WTC11 (cell line): ENCODE measurements around the gene SUSD6.

Source experiments
- FOXK1 ChIP-seq: sonication (generic); formaldehyde crosslinking; IDR thresholded peaks from 2 replicates; pipeline ENCODE4 v1.8.0; 2022; ENCODE audit warnings: mild to moderate bottlenecking, moderate library complexity, missing genetic modification reagents
- MYBL2 ChIP-seq: sonication (generic); formaldehyde crosslinking; IDR thresholded peaks from 2 replicates; pipeline ENCODE4 v1.8.1; 2023; ENCODE audit warnings: mild to moderate bottlenecking, moderate library complexity, missing genetic modification reagents
- ZNF121 ChIP-seq: sonication (generic); formaldehyde crosslinking; IDR thresholded peaks from 2 replicates; pipeline ENCODE4 v1.8.0; 2023; ENCODE audit warnings: missing genetic modification reagents
- TF ChIP-seq, protein P1 (sequence below): sonication (generic); formaldehyde crosslinking; conservative IDR thresholded peaks from 2 replicates; pipeline ENCODE4 v1.8.1; 2022; ENCODE audit warnings: mild to moderate bottlenecking, missing genetic modification reagents
- TF ChIP-seq, protein P2 (sequence below): fragments of 200-600 bp; IDR thresholded peaks from 2 replicates; pipeline ENCODE4 v1.8.0; 2022; ENCODE audit warnings: antibody characterized with exemption

DNA sequence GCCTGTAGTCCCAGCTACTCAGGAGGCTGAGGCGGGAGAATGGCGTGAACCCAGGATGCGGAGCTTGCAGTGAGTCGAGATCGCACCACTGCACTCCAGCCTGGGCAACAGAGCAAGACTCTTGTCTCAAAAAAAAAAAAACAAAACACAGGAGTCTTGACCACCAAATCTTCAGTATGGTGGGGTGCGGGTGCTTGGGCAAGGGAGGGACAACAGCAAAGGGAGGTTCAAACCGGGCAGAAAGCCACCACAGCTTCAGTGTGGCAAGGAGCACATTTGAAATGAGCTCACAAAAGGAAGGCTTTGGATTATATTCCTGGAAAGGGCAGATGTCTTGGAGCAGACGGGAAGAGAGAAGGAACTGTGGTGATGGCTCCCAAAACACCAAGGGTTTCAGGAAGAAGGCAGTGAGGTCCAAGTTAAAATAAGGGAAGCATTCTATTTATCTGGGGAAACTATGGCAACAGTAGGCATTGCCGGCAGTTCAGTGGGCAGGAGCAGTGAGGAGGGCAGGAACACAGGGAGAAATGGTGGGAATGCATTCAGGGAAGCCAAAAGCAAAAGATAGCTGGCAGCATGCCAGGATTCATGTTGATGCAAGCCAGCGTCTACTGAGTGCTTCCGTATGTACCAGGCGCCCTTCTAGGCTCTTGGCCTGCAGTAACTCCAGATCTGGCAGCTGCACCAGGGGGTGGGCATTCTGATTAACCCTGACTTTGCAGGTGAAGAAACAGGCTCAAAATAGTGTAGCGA is 104.5 kb downstream of the SUSD6 start:
- no peak for TF ChIP-seq ZNF121 (CRISPR knock-in tag)
- no peak for TF ChIP-seq MYBL2
- TF ChIP-seq, protein P1, sequence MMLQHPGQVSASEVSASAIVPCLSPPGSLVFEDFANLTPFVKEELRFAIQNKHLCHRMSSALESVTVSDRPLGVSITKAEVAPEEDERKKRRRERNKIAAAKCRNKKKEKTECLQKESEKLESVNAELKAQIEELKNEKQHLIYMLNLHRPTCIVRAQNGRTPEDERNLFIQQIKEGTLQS (CRISPR knock-in tag) = no peak
- TF ChIP-seq, protein P2, sequence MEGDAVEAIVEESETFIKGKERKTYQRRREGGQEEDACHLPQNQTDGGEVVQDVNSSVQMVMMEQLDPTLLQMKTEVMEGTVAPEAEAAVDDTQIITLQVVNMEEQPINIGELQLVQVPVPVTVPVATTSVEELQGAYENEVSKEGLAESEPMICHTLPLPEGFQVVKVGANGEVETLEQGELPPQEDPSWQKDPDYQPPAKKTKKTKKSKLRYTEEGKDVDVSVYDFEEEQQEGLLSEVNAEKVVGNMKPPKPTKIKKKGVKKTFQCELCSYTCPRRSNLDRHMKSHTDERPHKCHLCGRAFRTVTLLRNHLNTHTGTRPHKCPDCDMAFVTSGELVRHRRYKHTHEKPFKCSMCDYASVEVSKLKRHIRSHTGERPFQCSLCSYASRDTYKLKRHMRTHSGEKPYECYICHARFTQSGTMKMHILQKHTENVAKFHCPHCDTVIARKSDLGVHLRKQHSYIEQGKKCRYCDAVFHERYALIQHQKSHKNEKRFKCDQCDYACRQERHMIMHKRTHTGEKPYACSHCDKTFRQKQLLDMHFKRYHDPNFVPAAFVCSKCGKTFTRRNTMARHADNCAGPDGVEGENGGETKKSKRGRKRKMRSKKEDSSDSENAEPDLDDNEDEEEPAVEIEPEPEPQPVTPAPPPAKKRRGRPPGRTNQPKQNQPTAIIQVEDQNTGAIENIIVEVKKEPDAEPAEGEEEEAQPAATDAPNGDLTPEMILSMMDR = no peak
- no peak for TF ChIP-seq FOXK1 (CRISPR knock-in tag)
